ENCODE results near the gene EEF1AKMT4. TPM values are rescaled to one million over a fixed set of nuclear protein-coding genes. Genes with fewer than 3 reads are reported as not detected.

Gene EEF1AKMT4
- total and polyA plus RNA-seq, 2 of the 4 experiments (the other 2 are of a cell fraction): 2.9 to 3.6 TPM

GRCh38 chr3:184275381-184275701 is 25.9 kb downstream of the EEF1AKMT4 start:
- H3K4ac ChIP-seq (ENCODE audit: low read depth, low read length): no peak overlapping the region
- no peak overlapping the region for H3K27ac ChIP-seq (ENCODE audit: insufficient read depth, low read length)
- H3K4me3 ChIP-seq (ENCODE audit: insufficient read depth, low read depth, low read length): no peak overlapping the region
- ATAC-seq (ENCODE audit: low read depth): no peak
- H3K56ac ChIP-seq (ENCODE audit: extremely low read depth, insufficient read depth, low read length): no peak overlapping the region
- DNase-seq: no peak
- TF ChIP-seq MAZ (IDR thresholded peaks at IDR 0.05; ENCODE audit: borderline replicate concordance, low read depth, low read length) (no peak), MXI1 (IDR thresholded peaks at IDR 0.05; ENCODE audit: borderline replicate concordance, low read depth, low read length) (no peak), ELK1 (IDR thresholded peaks at IDR 0.05; ENCODE audit: borderline replicate concordance, low read depth, low read length) (no peak), CEBPB (IDR thresholded peaks at IDR 0.05; ENCODE audit: low read depth, low read length) (no peak), CHD1 (IDR thresholded peaks at IDR 0.05; ENCODE audit: low read depth, low read length) (no peak), MAFK (IDR thresholded peaks at IDR 0.05; ENCODE audit: low read depth, low read length) (no peak), RFX5 (IDR thresholded peaks at IDR 0.05; ENCODE audit: low read depth, low read length) (no peak), POLR2A (IDR thresholded peaks at IDR 0.05; ENCODE audit: low read depth, low read length) (no peak), BHLHE40 (IDR thresholded peaks at IDR 0.05; ENCODE audit: low read depth, low read length) (no peak), CTCF (conservative IDR thresholded peaks at IDR 0.05; ENCODE audit: low read depth, low read length) (no peak), FOS (IDR thresholded peaks at IDR 0.05; ENCODE audit: low read depth, low read length) (no peak), RAD21 (IDR thresholded peaks at IDR 0.05; ENCODE audit: low read length) (no peak), USF2 (IDR thresholded peaks at IDR 0.05; ENCODE audit: low read depth, low read length) (no peak), RCOR1 (IDR thresholded peaks at IDR 0.05; ENCODE audit: insufficient replicate concordance, low read length) (no peak), SMC3 (IDR thresholded peaks at IDR 0.05; ENCODE audit: low read depth, low read length) (no peak), NFE2L2 (IDR thresholded peaks at IDR 0.05; ENCODE audit: low read depth, low read length) (no peak)
- no peaks in the 10 kb centered on the region for H3K36me3 ChIP-seq (ENCODE audit: control insufficient read depth, insufficient read depth, low read length)
- peaks cover 3% of the 10 kb centered on the region; the same call in 1 of the 2 replicates for H3K9me1 ChIP-seq (ENCODE audit: insufficient read depth, low read length)
- peak overlapping the region; percentile 70 for H2AFZ ChIP-seq (replicated peaks; ENCODE audit: low read length, poor library complexity)
- POLR2A ChIA-PET (ENCODE audit: unreplicated experiment): no interaction called here
- 45% methylated on average over 6 of the region's 12 CpGs; no CpG with 5 or more reads in 1 of the 2 experiments for WGBS, 2 experiments (ENCODE audit: extremely low coverage in 2 of 2, insufficient read length in 1 of 2)
- no peak overlapping the region for H3K4me2 ChIP-seq (ENCODE audit: low read depth, low read length)
- H2BK20ac ChIP-seq (ENCODE audit: low read depth, low read length): no peak overlapping the region
- no peak overlapping the region for H2BK120ac ChIP-seq (ENCODE audit: low read depth, low read length)
- H3K14ac ChIP-seq (replicated peaks; ENCODE audit: low read depth, low read length): no peak overlapping the region
- no peak overlapping the region for H2AK9ac ChIP-seq (replicated peaks; ENCODE audit: low read depth, low read length, poor library complexity)
- no peak overlapping the region; the same call in 1 of the 2 replicates for H2AK5ac ChIP-seq (ENCODE audit: low read depth, low read length)
- H3K9ac ChIP-seq (ENCODE audit: low read depth, low read length): no peak overlapping the region
- no peaks in the 10 kb centered on the region for H3K79me1 ChIP-seq (ENCODE audit: low read depth in 1 of 2, low read length in 2 of 2)
- no peak overlapping the region for H3K18ac ChIP-seq (ENCODE audit: low read depth, low read length)
- in situ Hi-C loops (cut with MboI; ENCODE audit: low sequenced_read_pairs): no loop called here
- CTCF ChIA-PET: no interaction called here
- no peak overlapping the region for H2BK15ac ChIP-seq (ENCODE audit: low read depth, low read length)
- no peaks in the 10 kb centered on the region for H4K20me1 ChIP-seq (ENCODE audit: insufficient read depth, low read length)
- peak overlapping the region; percentile 82 for H3K23ac ChIP-seq (ENCODE audit: low read depth, low read length)
- dilution Hi-C loops (cut with HindIII; ENCODE audit: low sequenced_read_pairs, unreplicated experiment): no loop called here
- H3K9me3 ChIP-seq (ENCODE audit: control insufficient read depth, insufficient read depth, low read length): no peaks in the 10 kb centered on the region
- BruUV-seq (replicated peaks): no TSS peak
- no peak overlapping the region for H4K5ac ChIP-seq (ENCODE audit: low read depth, low read length)
- intact Hi-C loops (cut with micrococcal nuclease): no loop called here
- H2BK5ac ChIP-seq (ENCODE audit: low read depth, low read length, poor library complexity, severe bottlenecking): no peak overlapping the region
- no peak overlapping the region for H4K91ac ChIP-seq (ENCODE audit: insufficient read depth, low read depth, low read length)
- H3K27me3 ChIP-seq (ENCODE audit: control insufficient read depth, insufficient read depth, low read length): peaks cover 52% of the 10 kb centered on the region
- no peaks in the 10 kb centered on the region for H3K4me1 ChIP-seq (ENCODE audit: control insufficient read depth, insufficient read depth, low read length)
- H4K8ac ChIP-seq (ENCODE audit: low read depth in 2 of 2, low read length in 2 of 2): no peak overlapping the region

All from IMR-90 (cell line).